Measurements from ENCODE around the gene CCDC92B. TPM values are rescaled to one million over a fixed set of nuclear protein-coding genes. Genes with fewer than 3 reads are reported as not detected.

The CCDC92B gene
- total RNA-seq, 6 donors from 2014 or later: 0.34 TPM; not detected in 4

DNA sequence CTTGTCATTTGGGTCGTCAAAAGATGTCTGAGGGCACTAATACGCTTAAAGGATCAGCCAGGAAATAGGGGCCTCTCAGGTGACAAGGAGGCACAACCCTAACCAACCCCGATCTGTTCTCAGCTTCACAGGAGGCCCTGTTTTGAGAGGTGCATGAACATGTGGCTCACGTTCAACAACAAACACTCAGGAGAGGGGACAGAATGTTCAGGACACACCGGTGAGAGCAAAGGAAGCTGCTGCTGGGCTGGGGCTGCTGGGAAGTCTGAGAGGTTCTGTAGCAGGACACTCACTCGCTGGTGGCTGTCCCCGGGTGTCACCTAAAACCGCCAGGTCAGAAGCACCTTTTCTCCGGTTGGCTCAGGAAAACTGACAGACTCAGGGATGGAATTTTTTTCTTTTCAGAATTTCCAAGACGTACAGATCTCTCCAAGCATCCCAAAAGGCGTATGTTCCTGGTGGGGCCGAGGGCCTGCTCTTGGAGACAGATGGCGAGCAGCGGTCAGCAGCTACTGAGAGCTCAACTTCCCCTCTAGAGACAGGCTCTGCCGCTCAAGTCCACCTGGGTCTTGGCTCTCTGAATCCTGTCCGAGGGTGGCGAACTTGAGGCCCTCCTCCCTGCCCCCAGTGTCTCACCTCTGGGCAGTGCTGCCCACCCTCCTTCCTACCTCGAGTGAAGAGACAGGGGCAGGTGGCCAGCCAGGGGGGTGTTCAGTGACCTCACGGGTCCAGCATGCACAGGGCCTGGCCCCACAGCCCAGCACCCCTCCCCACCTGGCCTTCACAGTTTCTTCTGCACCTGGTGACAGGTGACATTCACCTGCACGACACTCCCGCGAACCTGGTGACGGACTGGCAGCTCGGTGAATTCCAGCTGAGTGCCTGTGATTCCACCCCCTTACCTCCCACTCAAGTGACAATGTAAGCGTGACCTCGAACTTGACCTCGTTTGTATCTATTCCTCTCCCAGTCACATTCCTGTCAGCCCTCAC is 60.8 kb downstream of the CCDC92B start:
- Histone ChIP-seq H3K9me3 (no peaks in the 10 kb centered on the region), H3K4me1 (peaks cover 27 to 47% (median 33%) of the 10 kb centered on the region in 4 donors), H3K36me3 (peaks cover 6 to 50% (median 32%) of the 10 kb centered on the region in 4 donors), H3K4me3 (no peak overlapping the region), H3K27ac (peak overlapping the region; percentile 79 to 90 (median 87)), H3K27me3 (no peaks in the 10 kb centered on the region)
- peak; percentile 10 to 88 for ATAC-seq (ENCODE audit: low FRiP score in 2 of 2)
- TF ChIP-seq POLR2A (IDR thresholded peaks at IDR 0.05) (peak in 2 of 4 donors; percentile 20 to 52), EP300 (IDR thresholded peaks at IDR 0.05) (peak; percentile 58 to 98 (median 91)), POLR2AphosphoS5 (IDR thresholded peaks at IDR 0.05) (peak; percentile 85 to 87)
- TF ChIP-seq, protein P1, sequence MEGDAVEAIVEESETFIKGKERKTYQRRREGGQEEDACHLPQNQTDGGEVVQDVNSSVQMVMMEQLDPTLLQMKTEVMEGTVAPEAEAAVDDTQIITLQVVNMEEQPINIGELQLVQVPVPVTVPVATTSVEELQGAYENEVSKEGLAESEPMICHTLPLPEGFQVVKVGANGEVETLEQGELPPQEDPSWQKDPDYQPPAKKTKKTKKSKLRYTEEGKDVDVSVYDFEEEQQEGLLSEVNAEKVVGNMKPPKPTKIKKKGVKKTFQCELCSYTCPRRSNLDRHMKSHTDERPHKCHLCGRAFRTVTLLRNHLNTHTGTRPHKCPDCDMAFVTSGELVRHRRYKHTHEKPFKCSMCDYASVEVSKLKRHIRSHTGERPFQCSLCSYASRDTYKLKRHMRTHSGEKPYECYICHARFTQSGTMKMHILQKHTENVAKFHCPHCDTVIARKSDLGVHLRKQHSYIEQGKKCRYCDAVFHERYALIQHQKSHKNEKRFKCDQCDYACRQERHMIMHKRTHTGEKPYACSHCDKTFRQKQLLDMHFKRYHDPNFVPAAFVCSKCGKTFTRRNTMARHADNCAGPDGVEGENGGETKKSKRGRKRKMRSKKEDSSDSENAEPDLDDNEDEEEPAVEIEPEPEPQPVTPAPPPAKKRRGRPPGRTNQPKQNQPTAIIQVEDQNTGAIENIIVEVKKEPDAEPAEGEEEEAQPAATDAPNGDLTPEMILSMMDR (IDR thresholded peaks at IDR 0.05): no peak
- DNase-seq: peak in 1 of 2 donors; percentile 90
- WGBS, 2 donors: 53 to 63% methylated on average over 15 to 27 of the region's 27 CpGs

DNA sequence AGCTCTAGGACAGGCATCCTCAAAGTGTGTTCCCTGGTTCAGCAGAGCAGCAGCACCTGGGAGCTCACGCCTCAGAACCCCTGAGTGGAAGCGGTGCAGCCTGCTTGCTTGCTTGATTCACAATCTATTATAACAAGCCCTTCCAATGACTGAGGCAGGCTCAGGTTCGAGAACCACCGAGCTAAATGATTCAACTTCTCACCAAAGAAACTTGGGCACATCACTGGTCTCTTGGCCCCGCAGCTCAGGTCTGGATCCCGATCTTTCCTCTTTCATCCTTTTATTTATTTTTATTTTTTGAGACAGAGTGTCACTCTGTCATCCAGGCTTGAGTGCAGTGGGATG is 62.4 kb downstream of the CCDC92B start:
- Histone ChIP-seq H3K4me3 (no peak overlapping the region), H3K36me3 (peaks cover 10 to 51% (median 29%) of the 10 kb centered on the region in 4 donors), H3K27ac (peak overlapping the region; percentile 17 to 88 (median 58)), H3K9me3 (no peaks in the 10 kb centered on the region), H3K4me1 (peaks cover 29 to 47% (median 36%) of the 10 kb centered on the region in 4 donors), H3K27me3 (no peaks in the 10 kb centered on the region)
- WGBS, 2 donors: 91 to 92% methylated on average over 6 of the region's 6 CpGs
- DNase-seq: no peak
- no peak for ATAC-seq (ENCODE audit: low FRiP score in 2 of 2)
- TF ChIP-seq, protein P1 (IDR thresholded peaks at IDR 0.05): no peak
- no peak for TF ChIP-seq POLR2A (IDR thresholded peaks at IDR 0.05)
- no peak for TF ChIP-seq EP300 (IDR thresholded peaks at IDR 0.05)
- no peak for TF ChIP-seq POLR2AphosphoS5 (IDR thresholded peaks at IDR 0.05)

DNA sequence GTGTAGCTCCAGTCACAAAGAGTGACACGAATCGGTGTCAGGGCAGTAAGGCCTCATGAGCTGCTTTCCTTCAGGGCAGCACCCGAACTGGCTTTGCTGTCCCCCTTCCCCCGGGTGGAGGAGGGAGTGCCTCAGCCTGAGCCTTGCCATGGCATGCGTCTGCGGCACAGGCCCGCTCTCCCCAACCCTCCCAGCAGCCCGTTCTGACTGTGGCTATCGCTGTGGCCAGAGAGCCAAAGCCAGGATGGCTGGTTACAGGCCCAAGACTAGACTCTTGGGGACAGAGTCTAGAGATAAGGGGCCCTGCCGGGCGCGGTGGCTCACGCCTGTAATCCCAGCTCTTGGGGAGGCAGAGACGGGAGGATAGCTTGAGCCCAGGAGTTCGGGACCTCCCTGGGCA is 63.8 kb downstream of the CCDC92B start:
- no peaks in the 10 kb centered on the region for H3K9me3 ChIP-seq
- H3K27me3 ChIP-seq: no peaks in the 10 kb centered on the region
- H3K27ac ChIP-seq: no peak overlapping the region
- peaks cover 29 to 47% (median 36%) of the 10 kb centered on the region in 4 donors for H3K4me1 ChIP-seq
- WGBS, 2 donors: 90 to 97% methylated on average over 13 to 15 of the region's 15 CpGs
- TF ChIP-seq, protein P1 (IDR thresholded peaks at IDR 0.05): no peak
- TF ChIP-seq EP300 (IDR thresholded peaks at IDR 0.05) (no peak), POLR2AphosphoS5 (IDR thresholded peaks at IDR 0.05) (no peak), POLR2A (IDR thresholded peaks at IDR 0.05) (no peak)
- peak in 1 of 2 donors; percentile 75 for DNase-seq
- H3K4me3 ChIP-seq: no peak overlapping the region
- peaks cover 24 to 52% (median 32%) of the 10 kb centered on the region in 4 donors for H3K36me3 ChIP-seq
- no peak for ATAC-seq (ENCODE audit: low FRiP score in 2 of 2)

DNA sequence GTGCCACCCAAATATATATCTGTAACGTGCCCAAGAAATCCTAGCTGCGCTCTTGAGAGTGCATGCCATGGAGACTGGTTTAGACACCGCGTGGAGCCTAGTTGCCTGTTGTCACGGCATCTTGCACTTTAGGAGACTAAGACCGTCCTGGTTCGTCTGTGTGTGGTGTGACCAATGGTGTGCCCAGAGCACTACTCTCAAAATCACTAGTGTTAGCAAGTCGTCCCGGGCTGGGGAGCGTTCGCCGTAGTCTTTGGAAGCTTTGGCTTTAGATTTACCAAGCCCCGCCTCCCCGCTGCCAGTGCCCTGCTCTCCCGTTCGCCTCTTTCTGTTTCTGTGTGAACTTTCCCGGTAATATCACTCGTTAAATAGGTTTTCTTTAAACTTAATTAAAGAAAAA is 64.9 kb downstream of the CCDC92B start:
- peaks cover 30 to 56% (median 35%) of the 10 kb centered on the region in 4 donors for H3K36me3 ChIP-seq
- no peak overlapping the region for H3K27ac ChIP-seq
- no peak overlapping the region for H3K4me3 ChIP-seq
- DNase-seq: no peak
- peaks cover 23 to 38% (median 32%) of the 10 kb centered on the region in 4 donors for H3K4me1 ChIP-seq
- no peak for TF ChIP-seq POLR2A (IDR thresholded peaks at IDR 0.05)
- TF ChIP-seq EP300 (IDR thresholded peaks at IDR 0.05): no peak
- 88 to 91% methylated on average over 18 of the region's 18 CpGs for WGBS, 2 donors
- no peaks in the 10 kb centered on the region for H3K27me3 ChIP-seq
- ATAC-seq (ENCODE audit: low FRiP score in 2 of 2): no peak
- H3K9me3 ChIP-seq: no peaks in the 10 kb centered on the region

DNA sequence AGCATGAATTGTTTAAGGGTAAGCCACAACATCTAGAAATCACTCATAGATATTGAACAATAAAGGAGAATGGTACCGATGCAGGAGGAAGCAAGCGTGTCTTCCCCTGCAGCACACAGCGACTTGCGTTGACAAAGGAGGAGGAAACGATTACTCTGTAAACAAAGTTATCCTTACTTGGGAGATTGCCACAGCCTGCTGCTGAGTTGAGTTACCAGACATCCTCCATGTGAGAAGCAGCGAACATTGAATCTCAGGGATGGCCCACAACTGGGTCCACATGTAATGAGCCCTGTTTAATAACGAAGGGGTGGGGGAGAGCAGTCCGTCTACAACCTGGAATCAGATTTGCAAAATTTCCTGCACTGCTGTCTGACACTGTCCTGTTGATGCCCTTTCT is 65.5 kb downstream of the CCDC92B start:
- Histone ChIP-seq H3K9me3 (no peaks in the 10 kb centered on the region), H3K4me3 (no peak overlapping the region), H3K27me3 (no peaks in the 10 kb centered on the region), H3K36me3 (peaks cover 30 to 62% (median 36%) of the 10 kb centered on the region in 4 donors), H3K27ac (peak overlapping the region in 1 of 4 donors; percentile 10), H3K4me1 (peaks cover 19 to 32% (median 26%) of the 10 kb centered on the region in 4 donors)
- ATAC-seq (ENCODE audit: low FRiP score in 2 of 2): no peak
- WGBS, 2 donors: 38 to 40% methylated on average over 8 of the region's 8 CpGs
- DNase-seq: peak in 1 of 2 donors; percentile 29
- TF ChIP-seq POLR2AphosphoS5 (IDR thresholded peaks at IDR 0.05) (peak in 1 of 2 donors; percentile 14), EP300 (IDR thresholded peaks at IDR 0.05) (no peak)

Measured in upper lobe of left lung (tissue), 6 donors.